Cerebellar cortex (tissue), 1 donor: ENCODE measurements around the gene GLYR1.

Experiments
- DNase-seq: peaks from one replicate; pipeline ENCODE4 v3.0.0-alpha.2; 2015; ENCODE audit warnings: low spot score

The GLYR1 gene

GRCh38 chr16:4805231-4805630 lies 41.9 kb downstream of the GLYR1 start:
- peak; percentile 47 for DNase-seq

GRCh38 chr16:4803898-4804762 lies 43.0 kb downstream of the GLYR1 start:
- DNase-seq = no peak

- no peak for DNase-seq
Observed at GRCh38 chr16:4803401-4803844, 43.7 kb downstream of the GLYR1 start.

- peak; percentile 94 for DNase-seq
Observed at GRCh38 chr16:4802659-4803287, 44.3 kb downstream of the GLYR1 start.

GRCh38 chr16:4801962-4802658 lies 45.0 kb downstream of the GLYR1 start, which contains the start of gene ROGDI:
TSS of gene ROGDI (minus strand) at chr16:4802633. CDS start at chr16:4802571, 62 bp downstream.
- peak; percentile 84 for DNase-seq

- no peak for DNase-seq
Observed at GRCh38 chr16:4801051-4801961, 45.8 kb downstream of the GLYR1 start.

GRCh38 chr16:4800290-4801041 lies 46.6 kb downstream of the GLYR1 start:
- DNase-seq = peak; percentile 89

- no peak for DNase-seq
Observed at GRCh38 chr16:4799171-4799855, 47.8 kb downstream of the GLYR1 start.

- no peak for DNase-seq
Observed at GRCh38 chr16:4798456-4798855, 48.6 kb downstream of the GLYR1 start.

- DNase-seq = no peak
Observed at GRCh38 chr16:4797805-4798252, 49.3 kb downstream of the GLYR1 start.

GRCh38 chr16:4796982-4797804 lies 49.9 kb downstream of the GLYR1 start:
- DNase-seq = no peak

GRCh38 chr16:4795828-4796572 lies 51.1 kb downstream of the GLYR1 start:
- DNase-seq = no peak

GRCh38 chr16:4795181-4795827 lies 51.8 kb downstream of the GLYR1 start, which contains the start of gene SMIM22:
TSS of gene SMIM22 (plus strand) at chr16:4795369. CDS start at chr16:4795735, 366 bp downstream.
- DNase-seq = no peak

GRCh38 chr16:4792951-4793513 lies 54.1 kb downstream of the GLYR1 start:
- no peak for DNase-seq

- DNase-seq = no peak
Observed at GRCh38 chr16:4790871-4791270, 56.2 kb downstream of the GLYR1 start.

- DNase-seq = no peak
Observed at GRCh38 chr16:4790261-4790660, 56.8 kb downstream of the GLYR1 start.

GRCh38 chr16:4788910-4789309 lies 58.2 kb downstream of the GLYR1 start:
- no peak for DNase-seq
